ENCODE data around the gene PI16.

Gene PI16

DNA sequence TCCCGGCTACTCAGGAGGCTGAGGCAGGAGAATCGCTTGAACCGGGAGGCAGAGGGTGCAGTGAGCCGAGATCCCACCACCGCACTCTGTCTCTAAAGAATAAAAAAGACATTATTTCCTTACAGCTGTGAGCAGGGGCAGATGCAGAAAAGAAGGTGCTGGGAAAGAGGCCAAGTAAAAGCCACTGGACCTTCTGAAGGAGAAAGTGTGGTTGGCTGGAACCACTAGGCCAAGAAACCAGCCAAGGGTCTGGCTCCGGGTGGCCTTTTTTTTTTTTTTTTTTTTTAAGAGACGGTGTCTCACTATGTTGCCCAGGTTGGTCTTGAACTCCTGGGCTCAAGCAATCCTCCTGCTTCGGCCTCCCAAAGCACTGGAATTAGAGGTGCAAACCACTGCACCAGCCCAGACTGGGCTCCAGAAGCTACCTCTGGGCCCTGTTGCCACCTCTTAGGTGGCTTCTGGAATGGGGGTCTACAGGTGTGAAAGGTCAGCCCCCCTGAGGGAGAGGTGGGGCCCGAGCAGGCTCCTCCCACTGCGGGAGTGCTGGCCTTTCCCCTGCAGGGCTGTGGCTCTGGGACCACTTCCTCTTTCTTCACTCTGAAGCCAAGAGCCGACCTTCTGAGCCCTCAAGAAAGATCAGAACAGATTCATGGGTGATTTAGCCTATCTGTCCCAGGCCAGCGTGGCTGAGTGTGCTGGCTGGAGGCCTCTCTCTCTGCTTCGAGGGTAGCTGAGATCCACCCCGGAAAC lies 50.7 kb downstream of the PI16 start, which contains the start of gene FGD2:
Gene FGD2 (plus strand): TSS at position 595 of the 750 bp plus-strand sequence. CDS start 163 bp downstream, outside the sequence.
- no peak for DNase-seq

DNA sequence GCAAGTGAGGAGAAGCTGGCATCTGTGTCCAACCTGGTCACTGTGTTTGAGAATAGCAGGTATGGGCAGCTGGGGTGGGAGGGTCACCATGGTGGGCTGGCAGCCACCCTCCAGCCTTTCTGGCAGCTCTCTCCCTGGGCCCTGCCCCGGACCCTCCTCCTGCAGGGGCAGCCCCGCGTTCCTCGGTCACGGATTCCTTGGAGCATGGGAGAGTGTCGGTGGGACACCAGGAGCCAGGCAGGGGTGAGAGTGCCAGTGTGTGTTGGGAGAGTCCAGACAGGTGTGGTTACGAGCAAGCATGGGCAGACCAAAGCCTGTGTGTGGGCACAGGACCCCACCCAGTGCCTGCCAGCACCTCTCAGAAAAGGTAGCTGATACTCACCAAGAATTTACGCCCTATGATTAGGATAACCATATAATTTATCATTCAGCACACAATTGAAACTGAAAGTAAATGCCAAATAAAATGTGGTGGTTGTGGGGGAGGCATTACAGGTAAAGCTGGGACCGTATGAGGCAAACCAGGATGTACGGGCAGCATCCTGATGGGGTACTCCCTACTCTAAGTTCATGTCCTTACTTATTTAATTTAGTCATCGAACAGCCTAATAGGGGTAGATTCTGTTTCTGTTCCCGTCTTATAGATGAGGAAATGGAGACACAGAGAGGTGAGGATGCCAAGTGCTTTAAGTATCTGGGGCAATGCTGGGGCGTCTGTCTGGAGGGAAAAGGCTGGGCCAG lies 51.5 kb downstream of the PI16 start:
- no peak for DNase-seq

DNA sequence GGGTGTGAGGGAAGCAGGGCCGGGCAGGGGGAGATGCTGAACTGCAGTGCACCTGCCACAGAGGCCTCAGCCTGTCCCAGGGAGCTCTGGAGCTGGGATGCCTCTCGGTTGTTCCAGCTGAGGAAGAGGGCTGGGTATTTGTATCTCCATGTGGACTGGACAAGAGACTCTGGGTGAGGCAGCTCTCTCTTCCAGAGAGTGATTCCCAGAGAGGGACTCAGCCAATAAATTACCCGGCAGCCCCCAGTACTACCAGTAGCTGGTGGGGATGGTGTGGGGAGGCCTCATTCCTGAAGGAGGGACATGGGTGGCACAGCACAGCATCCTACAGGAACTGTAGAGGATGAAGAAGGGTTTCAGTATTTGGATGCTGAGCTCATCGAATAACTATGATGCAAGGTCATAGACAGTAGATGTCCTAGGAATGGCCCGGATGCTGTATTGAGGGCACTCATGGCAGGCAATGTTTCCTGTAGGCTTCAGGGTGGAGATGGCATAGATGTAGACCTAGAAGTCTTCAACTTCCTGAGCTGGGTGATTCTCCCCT lies 52.3 kb downstream of the PI16 start:
- DNase-seq = no peak

DNA sequence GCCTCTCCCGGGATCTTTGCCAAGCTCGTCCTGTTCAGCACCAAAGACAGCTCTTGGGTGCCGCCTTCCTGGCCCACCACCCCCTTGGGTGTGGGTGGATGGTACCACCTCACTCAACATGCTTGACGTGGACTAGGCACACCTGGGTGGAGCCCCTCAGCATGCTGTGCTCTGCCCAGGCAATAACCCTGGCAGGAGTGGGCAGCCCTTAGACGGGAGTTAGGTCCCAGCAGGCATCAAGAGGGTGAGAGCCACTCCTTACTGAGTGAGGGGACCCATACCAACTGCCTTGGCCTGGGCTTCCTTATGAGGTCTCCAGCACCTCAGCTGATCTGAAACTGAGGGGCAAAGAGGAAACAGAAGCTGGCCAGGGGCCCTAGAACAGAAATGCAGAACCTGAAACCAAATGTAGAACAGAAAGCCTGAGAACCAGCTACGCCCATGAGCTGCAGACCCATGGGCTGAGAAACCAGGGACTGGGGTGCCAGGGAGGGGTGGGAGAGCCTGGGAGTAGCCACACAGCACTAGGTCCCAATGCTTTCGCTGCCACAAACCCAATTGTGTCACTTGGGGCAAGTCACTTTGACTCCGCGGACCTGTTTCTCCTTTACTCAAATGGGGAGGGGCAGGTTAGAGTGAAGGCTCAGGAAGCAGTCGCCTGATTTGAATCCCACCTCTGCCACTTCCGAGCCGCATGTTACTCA lies 53.0 kb downstream of the PI16 start:
- DNase-seq = no peak

DNA sequence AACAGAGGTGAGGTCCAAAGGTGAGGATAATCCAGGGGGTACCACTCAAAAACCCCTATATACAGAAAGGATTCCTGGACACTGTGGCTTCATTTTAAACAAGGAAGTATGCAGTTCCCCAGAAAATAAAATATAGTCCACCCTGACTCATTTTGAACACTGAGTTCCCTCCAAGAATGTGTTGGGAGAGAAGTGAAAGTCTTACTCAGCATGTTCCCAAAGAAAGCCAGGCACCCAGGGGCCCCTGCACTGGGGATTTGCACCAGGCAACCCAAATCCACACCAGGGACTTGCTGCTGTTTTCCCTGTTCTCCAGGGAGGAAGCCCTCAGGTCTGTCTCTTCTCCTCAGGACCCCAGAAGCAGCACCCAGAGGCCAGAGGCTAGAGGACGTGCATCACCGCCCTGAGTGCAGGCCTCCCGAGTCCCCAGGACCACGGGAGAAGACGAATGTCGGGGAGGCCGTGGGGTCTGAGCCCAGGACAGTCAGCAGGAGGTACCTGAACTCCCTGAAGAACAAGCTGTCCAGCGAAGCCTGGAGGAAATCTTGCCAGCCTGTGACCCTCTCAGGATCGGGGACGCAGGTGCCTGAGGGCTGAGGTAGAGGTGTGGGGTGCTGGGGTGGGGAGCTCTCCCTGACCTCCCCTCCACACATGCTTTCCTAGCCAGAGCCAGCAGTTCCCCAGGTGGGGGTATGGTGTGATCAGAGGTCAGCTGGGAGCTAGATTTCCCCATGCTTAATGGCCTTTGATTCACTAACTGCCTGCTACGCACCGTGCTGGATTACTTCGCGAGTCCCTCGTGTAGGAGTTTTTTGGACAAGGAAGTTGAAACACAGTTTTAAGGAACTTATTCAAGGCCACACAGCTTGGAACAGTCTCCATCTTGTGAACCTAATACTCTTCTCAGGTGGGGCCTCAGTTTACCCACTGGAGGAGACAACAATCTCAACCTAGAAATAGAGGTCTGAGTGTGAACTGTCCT lies 54.2 kb downstream of the PI16 start:
- no peak for DNase-seq

DNA sequence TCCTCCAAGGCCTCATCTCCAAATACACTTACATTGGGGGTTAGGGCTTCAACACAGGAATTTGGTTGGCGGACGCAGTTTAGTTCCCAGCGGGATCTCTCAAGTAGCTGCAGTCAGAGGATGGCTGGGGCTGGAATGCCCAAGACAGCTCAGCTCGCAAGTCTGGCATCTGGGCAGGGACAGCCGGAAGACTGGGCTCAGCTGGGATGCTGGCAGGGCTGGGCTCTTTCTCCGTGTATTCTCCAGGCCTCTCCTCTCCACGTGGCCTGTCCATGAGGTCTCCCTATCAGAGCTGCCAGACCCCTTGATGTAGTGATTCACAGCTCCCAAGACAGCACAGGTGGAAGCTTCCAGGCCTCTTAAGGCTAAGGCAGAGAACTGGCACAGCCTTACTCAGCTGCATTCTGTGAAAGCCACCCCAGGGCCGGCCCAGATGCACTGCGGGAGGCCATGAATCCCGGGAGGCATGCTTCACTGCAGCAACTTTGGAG lies 55.9 kb downstream of the PI16 start:
- DNase-seq = no peak

DNA sequence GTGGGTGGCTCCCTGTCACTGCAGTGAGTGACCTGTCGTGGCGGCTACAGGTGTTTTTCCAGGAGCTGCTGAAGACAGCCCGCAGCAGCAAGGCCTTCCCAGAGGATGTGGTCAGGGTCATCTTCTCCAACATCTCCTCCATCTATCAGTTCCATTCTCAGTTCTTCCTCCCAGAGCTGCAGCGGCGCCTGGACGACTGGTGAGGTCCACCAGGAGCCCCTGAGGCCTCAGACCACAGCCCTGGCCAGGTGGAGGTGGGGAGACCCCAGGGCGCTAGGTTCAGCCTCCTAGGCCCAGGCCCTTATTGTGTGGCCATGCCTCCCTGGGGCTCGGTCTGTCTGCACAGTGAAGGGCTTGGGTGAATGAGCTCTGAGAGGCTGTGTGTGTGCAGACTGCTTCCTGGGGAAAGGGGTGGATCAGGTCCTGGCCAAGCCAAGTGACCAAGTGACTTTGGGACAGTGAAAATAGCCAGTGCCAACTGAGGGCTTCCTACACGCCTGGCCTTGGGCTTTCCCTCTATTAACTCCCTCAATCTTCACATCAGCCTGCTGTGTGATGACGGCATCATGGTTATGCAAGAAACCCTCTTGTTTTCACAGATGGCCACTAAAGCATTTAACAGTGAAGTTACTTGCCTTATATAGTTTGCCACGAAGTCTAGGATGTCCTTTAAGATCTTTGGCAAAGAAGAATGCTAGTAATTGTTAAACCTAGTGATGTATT lies 57.3 kb downstream of the PI16 start:
- DNase-seq = no peak

DNA sequence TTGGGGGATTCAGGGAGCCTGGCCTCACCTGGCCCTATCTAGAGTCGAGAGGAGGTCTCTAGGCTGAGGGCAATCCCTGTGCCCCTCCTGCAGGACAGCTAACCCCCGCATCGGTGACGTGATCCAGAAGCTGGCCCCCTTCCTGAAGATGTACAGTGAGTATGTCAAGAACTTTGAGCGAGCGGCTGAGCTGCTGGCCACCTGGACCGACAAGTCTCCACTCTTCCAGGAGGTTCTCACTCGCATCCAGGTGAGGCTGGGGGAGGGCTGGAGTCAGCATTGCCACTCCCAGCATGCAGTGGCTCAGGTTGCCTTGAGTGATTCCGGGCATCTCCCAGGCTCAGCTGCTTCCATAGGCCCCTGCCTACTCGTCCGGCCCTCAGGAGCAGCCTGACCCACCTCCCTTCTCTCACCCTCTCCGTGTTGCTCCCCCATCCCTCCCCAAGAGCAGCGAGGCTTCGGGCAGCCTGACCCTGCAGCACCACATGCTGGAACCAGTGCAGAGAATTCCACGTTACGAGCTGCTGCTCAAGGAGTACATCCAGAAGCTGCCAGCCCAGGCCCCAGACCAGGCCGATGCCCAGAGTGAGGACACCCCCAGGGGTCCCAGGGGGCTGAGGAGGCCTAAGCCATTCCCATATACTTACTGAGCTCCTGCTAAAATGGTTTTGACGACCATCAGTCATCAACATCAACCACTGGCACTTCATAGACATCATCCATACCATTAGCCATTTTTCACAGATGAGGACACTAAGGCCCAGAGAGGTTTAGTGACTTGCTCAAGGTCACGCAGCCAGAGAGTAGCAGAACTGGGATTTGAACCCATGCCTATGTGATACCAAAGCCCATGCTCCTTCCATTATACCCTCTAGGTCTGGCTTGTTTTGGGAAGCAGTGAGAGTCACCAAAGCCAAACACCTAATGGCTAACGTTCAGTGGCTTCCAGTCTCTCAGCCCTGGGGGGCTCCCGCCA lies 59.3 kb downstream of the PI16 start:
- no peak for DNase-seq

Data from effector CD4-positive, alpha-beta T cell (primary cell).